OCI-LY3 (cell line): ENCODE results near the gene NUBPL.

Experiments used
- EZH2phosphoT487 ChIP-seq: fragments of 200-600 bp; shearing (Covaris generic); IDR thresholded peaks from 2 replicates; pipeline ENCODE4 v1.6.1; 2018; ENCODE audit warnings: antibody characterized with exemption, mixed run types, low read depth
- TF ChIP-seq, protein P1 (sequence below): fragments of 200-600, 300-600 bp; sonication (generic); IDR thresholded peaks from 2 replicates; pipeline ENCODE4 v1.5.1; 2014; ENCODE audit warnings: antibody characterized with exemption, low read length, low read depth

GRCh38 chr14:31828946-31829868, 268.0 kb downstream of the NUBPL start:
- TF ChIP-seq EZH2phosphoT487, result no peak
- TF ChIP-seq, protein P1, sequence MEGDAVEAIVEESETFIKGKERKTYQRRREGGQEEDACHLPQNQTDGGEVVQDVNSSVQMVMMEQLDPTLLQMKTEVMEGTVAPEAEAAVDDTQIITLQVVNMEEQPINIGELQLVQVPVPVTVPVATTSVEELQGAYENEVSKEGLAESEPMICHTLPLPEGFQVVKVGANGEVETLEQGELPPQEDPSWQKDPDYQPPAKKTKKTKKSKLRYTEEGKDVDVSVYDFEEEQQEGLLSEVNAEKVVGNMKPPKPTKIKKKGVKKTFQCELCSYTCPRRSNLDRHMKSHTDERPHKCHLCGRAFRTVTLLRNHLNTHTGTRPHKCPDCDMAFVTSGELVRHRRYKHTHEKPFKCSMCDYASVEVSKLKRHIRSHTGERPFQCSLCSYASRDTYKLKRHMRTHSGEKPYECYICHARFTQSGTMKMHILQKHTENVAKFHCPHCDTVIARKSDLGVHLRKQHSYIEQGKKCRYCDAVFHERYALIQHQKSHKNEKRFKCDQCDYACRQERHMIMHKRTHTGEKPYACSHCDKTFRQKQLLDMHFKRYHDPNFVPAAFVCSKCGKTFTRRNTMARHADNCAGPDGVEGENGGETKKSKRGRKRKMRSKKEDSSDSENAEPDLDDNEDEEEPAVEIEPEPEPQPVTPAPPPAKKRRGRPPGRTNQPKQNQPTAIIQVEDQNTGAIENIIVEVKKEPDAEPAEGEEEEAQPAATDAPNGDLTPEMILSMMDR, result no peak
